ENCODE measurements around the gene PLAA.

PLAA gene

DNA sequence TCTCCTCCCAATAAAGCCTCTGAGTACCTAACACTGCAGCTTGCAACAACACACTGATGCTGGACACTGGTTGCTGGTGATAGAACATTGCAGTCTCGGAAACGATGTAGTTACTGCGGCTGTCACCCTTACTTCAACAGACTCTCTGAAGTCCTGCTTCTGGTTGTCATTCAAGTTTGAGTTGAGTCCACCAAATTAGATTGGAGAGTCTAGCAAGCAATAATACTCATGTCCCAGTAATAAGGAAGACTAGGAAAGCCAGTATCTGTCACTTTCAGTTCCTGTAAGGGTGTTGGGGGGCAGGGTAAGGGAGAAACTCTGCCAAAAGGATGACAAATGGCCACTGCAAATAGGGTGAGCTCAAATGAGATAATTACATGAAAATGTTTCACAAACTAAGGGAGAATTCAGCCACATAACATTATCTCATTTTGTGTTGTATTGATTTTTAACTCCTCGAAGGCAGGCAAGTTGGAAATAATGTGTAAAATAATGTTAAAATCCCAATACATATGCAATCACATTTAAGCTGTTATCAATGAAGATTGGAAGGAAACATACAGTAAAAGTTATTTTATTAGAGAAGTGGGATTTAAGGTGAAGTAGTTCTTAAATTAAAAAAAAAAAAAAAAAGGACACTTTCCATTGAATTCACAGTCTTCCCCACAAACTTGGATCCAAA is 8.3 kb upstream of the PLAA start:
- no CpG with 5 or more reads among the region's 4 CpGs for WGBS (ENCODE audit: insufficient coverage, insufficient read length)

DNA sequence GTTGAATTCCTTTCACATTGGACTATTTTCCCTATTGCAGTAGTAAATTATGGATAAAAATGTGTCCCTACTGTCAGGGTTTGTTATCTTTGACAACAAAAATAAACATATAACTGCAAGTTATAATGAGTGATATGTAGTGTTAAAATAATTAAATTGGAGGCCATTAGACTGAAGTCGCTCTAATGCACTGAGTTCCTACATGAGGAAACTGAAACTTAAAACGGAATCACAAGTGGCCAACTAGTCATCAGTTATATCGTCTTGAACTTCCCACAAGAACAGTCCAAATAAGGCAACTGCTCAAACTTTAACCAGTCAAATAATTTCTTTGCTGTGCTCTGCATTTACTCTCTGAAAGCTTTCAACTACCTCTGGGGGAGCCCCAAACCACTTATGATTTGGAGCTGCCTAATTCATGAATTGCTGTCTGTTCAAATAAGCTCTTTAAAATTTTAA is 7.0 kb upstream of the PLAA start:
- DNase-seq (ENCODE audit: low read depth, low spot score), result no peak
- Histone ChIP-seq H3K27ac (ENCODE audit: low read length) (no peak overlapping the region), H3K4me3 (ENCODE audit: low read length) (no peak overlapping the region), H3K36me3 (ENCODE audit: control insufficient read depth, insufficient read depth, low read length) (no peaks in the 10 kb centered on the region), H3K9me3 (ENCODE audit: control insufficient read depth, insufficient read depth, low read length) (no peaks in the 10 kb centered on the region), H3K4me1 (ENCODE audit: control insufficient read depth, insufficient read depth, low read length) (no peaks in the 10 kb centered on the region), H3K27me3 (ENCODE audit: control insufficient read depth, insufficient read depth, low read length) (no peaks in the 10 kb centered on the region)
- WGBS (ENCODE audit: insufficient coverage, insufficient read length), result no CpG with 5 or more reads among the region's 3 CpGs

More for the DNA sequence above, 8.3 kb upstream of the PLAA start:
- Histone ChIP-seq H3K27me3 (ENCODE audit: control insufficient read depth, insufficient read depth, low read length) (no peaks in the 10 kb centered on the region), H3K9me3 (ENCODE audit: control insufficient read depth, insufficient read depth, low read length) (no peaks in the 10 kb centered on the region), H3K27ac (ENCODE audit: low read length) (no peak overlapping the region), H3K4me3 (ENCODE audit: low read length) (no peak overlapping the region; the same call in 1 of the 2 replicates), H3K36me3 (ENCODE audit: control insufficient read depth, insufficient read depth, low read length) (no peaks in the 10 kb centered on the region), H3K4me1 (ENCODE audit: control insufficient read depth, insufficient read depth, low read length) (no peaks in the 10 kb centered on the region)
- DNase-seq (ENCODE audit: low read depth, low spot score), result no peak

DNA sequence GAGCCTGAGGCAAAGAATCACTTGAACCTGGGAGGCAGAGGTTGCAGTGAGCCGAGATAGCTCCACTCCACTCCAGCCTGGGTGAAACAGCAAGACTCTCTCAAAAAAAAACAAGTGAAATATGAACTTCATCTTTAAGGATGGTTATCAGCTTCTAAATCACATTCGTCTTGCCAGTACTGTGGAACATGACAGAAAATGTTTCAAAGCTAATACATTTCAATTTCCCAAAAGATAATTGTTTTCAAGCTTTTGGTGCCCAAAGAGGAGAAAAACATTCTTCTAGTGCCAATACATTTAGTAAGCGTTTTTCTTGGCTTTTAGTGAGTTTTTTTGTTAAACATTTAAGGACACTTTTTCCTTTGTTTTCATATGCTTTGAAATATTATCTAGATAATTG is 4.8 kb upstream of the PLAA start:
- no peak for DNase-seq (ENCODE audit: low read depth, low spot score)
- Histone ChIP-seq H3K4me1 (ENCODE audit: control insufficient read depth, insufficient read depth, low read length) (no peaks in the 10 kb centered on the region; the same call in 1 of the 2 replicates), H3K27me3 (ENCODE audit: control insufficient read depth, insufficient read depth, low read length) (no peaks in the 10 kb centered on the region), H3K27ac (ENCODE audit: low read length) (no peak overlapping the region), H3K9me3 (ENCODE audit: control insufficient read depth, insufficient read depth, low read length) (no peaks in the 10 kb centered on the region), H3K4me3 (ENCODE audit: low read length) (no peak overlapping the region), H3K36me3 (ENCODE audit: control insufficient read depth, insufficient read depth, low read length) (no peaks in the 10 kb centered on the region)
- no CpG with 5 or more reads among the region's 3 CpGs for WGBS (ENCODE audit: insufficient coverage, insufficient read length)

DNA sequence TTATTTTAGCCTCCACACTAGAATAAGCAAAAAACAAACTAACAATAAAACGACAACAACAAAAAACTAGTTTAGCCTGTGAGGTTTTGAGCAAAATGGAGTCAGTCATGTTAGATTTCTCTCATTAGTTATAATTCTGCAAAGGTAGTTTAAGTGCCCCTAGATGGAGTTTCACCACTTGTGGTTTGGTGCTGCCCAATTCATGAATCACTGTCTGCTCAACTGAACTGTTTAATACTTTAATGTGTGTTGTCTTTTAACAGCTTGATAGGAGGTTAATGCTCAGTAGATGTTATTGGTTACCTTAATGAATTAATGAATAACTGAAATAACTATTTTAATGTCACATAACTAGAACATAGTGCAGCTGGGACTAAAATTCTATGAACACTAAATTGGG is 3.5 kb upstream of the PLAA start:
- Histone ChIP-seq H3K4me3 (ENCODE audit: low read length) (no peak overlapping the region), H3K27me3 (ENCODE audit: control insufficient read depth, insufficient read depth, low read length) (no peaks in the 10 kb centered on the region), H3K27ac (ENCODE audit: low read length) (no peak overlapping the region), H3K9me3 (ENCODE audit: control insufficient read depth, insufficient read depth, low read length) (no peaks in the 10 kb centered on the region), H3K36me3 (ENCODE audit: control insufficient read depth, insufficient read depth, low read length) (no peaks in the 10 kb centered on the region), H3K4me1 (ENCODE audit: control insufficient read depth, insufficient read depth, low read length) (no peaks in the 10 kb centered on the region; the same call in 1 of the 2 replicates)
- 100% methylated on average over 1 of the region's 1 CpG for WGBS (ENCODE audit: insufficient coverage, insufficient read length)
- no peak for DNase-seq (ENCODE audit: low read depth, low spot score)

DNA sequence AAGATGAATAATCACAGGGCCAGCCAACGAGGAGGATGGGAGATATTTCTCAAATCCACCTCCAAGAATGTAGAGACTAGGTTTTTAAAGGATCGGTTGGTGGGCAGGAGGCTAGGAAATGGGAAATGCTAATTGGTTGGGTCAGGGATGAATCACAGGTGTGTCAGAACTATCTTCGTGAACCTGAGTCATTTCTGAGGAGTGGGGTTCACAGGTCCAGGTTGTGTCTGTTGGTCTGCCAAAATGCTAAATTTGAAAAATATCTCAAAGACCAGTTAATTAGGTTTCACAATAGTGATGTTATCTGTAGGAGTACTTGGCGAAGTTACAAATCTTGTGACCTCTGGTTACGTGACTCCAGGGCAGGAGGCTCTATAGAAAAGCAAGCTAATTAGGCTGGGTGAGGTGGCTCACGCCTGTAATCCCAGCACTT is 2.6 kb upstream of the PLAA start:
- DNase-seq (ENCODE audit: low read depth, low spot score), result no peak
- Histone ChIP-seq H3K36me3 (ENCODE audit: control insufficient read depth, insufficient read depth, low read length) (no peaks in the 10 kb centered on the region), H3K9me3 (ENCODE audit: control insufficient read depth, insufficient read depth, low read length) (no peaks in the 10 kb centered on the region), H3K27me3 (ENCODE audit: control insufficient read depth, insufficient read depth, low read length) (no peaks in the 10 kb centered on the region), H3K27ac (ENCODE audit: low read length) (no peak overlapping the region), H3K4me3 (ENCODE audit: low read length) (no peak overlapping the region), H3K4me1 (ENCODE audit: control insufficient read depth, insufficient read depth, low read length) (no peaks in the 10 kb centered on the region; the same call in 1 of the 2 replicates)
- WGBS (ENCODE audit: insufficient coverage, insufficient read length), result no CpG with 5 or more reads among the region's 6 CpGs

DNA sequence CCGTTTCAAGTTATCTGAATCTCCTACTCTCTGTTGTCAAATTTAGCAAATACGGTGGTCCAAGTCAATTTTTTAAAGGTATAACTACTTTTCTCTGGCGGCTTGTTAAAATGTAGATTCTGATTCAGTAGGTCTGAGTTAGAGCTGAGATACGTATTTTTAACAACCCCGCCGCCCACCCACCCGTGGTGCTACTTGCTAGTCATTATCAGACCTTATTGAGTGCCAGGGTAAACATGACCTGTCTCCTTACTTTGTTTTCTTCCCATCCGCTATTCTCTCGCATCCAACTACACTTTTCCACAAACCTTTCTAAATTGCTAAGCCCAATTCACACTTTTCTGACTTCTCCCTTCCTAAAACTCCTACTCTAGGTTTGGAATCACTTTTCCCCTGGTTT is 694 bp upstream of the PLAA start:
- Histone ChIP-seq H3K27ac (ENCODE audit: low read length) (no peak overlapping the region), H3K4me3 (ENCODE audit: low read length) (peak overlapping the region; percentile 91; the same call in 1 of the 2 replicates), H3K36me3 (ENCODE audit: control insufficient read depth, insufficient read depth, low read length) (no peaks in the 10 kb centered on the region), H3K27me3 (ENCODE audit: control insufficient read depth, insufficient read depth, low read length) (no peaks in the 10 kb centered on the region), H3K9me3 (ENCODE audit: control insufficient read depth, insufficient read depth, low read length) (no peaks in the 10 kb centered on the region), H3K4me1 (ENCODE audit: control insufficient read depth, insufficient read depth, low read length) (no peaks in the 10 kb centered on the region; the same call in 1 of the 2 replicates)
- 100% methylated on average over 2 of the region's 9 CpGs for WGBS (ENCODE audit: insufficient coverage, insufficient read length)
- no peak for DNase-seq (ENCODE audit: low read depth, low spot score)

DNA sequence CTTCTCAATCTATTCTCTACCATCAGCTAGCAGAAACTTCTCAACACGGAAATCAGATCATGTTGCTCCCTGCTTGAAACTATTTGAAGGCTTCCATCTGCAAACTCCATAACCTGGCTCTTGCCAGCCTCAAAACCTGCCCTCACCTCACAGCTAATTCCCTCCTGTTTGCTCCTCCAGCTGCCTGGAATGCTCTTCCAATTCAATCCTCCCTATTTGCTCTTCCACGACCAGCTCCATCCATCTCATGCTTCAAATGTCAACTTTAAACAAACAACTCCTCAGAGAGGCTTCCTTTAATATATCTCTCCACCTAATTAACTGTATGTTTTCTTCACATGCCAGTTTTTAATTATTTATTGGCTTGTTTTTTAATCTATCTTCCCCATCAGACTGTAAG is 1.5 kb downstream of the PLAA start:
- Histone ChIP-seq H3K27me3 (ENCODE audit: control insufficient read depth, insufficient read depth, low read length) (no peaks in the 10 kb centered on the region), H3K36me3 (ENCODE audit: control insufficient read depth, insufficient read depth, low read length) (no peaks in the 10 kb centered on the region), H3K4me3 (ENCODE audit: low read length) (peak overlapping the region; percentile 91; the same call in 1 of the 2 replicates), H3K4me1 (ENCODE audit: control insufficient read depth, insufficient read depth, low read length) (no peaks in the 10 kb centered on the region; the same call in 1 of the 2 replicates), H3K9me3 (ENCODE audit: control insufficient read depth, insufficient read depth, low read length) (no peaks in the 10 kb centered on the region), H3K27ac (ENCODE audit: low read length) (no peak overlapping the region)
- DNase-seq (ENCODE audit: low read depth, low spot score), result no peak
- 100% methylated on average over 1 of the region's 2 CpGs for WGBS (ENCODE audit: insufficient coverage, insufficient read length)

DNA sequence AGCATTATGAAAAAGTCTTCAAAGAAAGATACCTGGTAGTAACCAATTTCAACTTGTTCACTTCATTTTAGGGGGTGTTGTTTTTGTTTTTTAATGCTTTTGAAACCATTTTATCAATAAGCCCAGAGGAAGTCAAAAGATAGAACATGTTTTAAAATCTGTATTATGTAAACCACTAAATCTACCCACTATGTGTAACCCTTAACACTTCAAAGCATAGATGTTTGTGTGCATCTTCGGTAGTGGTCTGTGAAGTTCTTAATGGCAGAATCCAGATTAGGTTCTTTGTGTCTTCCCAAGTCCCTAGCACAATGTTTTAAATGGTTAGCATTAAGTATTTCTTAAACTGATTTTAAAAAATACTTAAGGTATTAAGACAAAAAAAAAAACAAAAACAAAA is 6.3 kb downstream of the PLAA start:
- Histone ChIP-seq H3K4me3 (ENCODE audit: low read length) (no peak overlapping the region), H3K27me3 (ENCODE audit: control insufficient read depth, insufficient read depth, low read length) (no peaks in the 10 kb centered on the region), H3K27ac (ENCODE audit: low read length) (no peak overlapping the region), H3K36me3 (ENCODE audit: control insufficient read depth, insufficient read depth, low read length) (no peaks in the 10 kb centered on the region), H3K4me1 (ENCODE audit: control insufficient read depth, insufficient read depth, low read length) (peaks cover 4% of the 10 kb centered on the region; the same call in 1 of the 2 replicates), H3K9me3 (ENCODE audit: control insufficient read depth, insufficient read depth, low read length) (no peaks in the 10 kb centered on the region)
- no peak for DNase-seq (ENCODE audit: low read depth, low spot score)
- no CpG with 5 or more reads among the region's 1 CpG for WGBS (ENCODE audit: insufficient coverage, insufficient read length)

DNA sequence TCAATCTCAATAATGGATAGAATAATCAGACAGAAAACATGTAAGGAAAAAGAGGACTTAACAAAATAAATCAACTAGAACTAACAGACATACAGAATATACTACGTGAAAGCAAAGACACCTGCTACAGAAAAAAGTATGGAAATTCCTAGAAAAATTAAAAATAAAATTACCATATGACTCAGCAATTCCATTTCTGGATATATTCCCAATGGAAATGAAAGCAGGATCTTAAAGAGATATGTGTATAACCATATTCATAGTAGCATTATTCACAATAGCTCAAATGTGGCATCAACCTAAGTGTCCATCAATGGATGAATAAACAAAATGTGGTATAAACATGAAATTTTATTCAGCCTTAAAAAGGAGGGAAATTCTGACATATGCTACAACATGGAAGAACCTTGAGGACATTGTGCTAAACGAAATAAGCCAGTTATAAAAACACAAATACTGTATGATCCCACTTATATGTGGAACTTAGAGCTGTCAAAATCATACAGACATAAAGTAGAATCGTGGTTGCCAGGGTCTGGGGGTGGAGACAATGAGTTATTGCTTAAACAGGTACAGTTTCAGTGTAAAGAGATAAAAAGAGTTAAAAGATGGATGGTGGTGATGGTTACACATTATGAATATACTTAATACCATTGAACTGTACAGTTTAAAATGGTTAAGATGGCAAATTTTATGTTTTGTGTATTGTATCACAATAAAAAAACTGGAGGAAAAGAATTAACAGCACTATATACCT is 6.9 kb downstream of the PLAA start:
- H3K4me3 ChIP-seq (ENCODE audit: low read length), result no peak overlapping the region
- H3K36me3 ChIP-seq (ENCODE audit: control insufficient read depth, insufficient read depth, low read length), result no peaks in the 10 kb centered on the region
- H3K4me1 ChIP-seq (ENCODE audit: control insufficient read depth, insufficient read depth, low read length), result peaks cover 4% of the 10 kb centered on the region; the same call in 1 of the 2 replicates
- no peak for DNase-seq (ENCODE audit: low read depth, low spot score)
- no peaks in the 10 kb centered on the region for H3K27me3 ChIP-seq (ENCODE audit: control insufficient read depth, insufficient read depth, low read length)
- no CpG with 5 or more reads among the region's 3 CpGs for WGBS (ENCODE audit: insufficient coverage, insufficient read length)
- H3K27ac ChIP-seq (ENCODE audit: low read length), result no peak overlapping the region
- H3K9me3 ChIP-seq (ENCODE audit: control insufficient read depth, insufficient read depth, low read length), result no peaks in the 10 kb centered on the region

DNA sequence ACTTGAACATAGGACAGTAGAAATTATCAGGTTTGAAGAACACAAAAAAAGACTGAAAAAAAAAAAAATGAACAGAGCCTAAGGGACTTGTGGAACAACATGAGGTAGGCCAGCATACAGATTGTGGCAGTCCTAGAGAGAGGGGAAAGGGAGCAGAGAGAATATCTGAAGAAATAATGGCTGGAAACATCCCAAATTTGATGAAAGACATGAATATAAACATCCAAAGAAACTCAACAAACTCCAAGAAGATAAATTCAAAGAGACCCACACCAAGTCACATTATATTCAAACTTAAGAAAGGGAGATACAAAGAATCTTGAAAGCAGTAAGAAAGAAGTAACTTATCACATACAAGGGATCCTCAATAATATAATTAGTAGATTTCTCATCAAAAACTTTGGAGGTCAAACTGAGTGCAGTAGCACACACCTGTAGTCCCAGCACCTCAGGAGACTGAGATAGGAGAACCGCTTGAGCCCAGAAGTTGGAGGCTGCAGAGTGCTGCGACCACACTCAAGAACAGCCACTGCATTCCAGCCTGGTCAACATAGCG is 9.1 kb downstream of the PLAA start:
- Histone ChIP-seq H3K27ac (ENCODE audit: low read length) (no peak overlapping the region), H3K36me3 (ENCODE audit: control insufficient read depth, insufficient read depth, low read length) (no peaks in the 10 kb centered on the region), H3K27me3 (ENCODE audit: control insufficient read depth, insufficient read depth, low read length) (no peaks in the 10 kb centered on the region), H3K4me3 (ENCODE audit: low read length) (no peak overlapping the region), H3K4me1 (ENCODE audit: control insufficient read depth, insufficient read depth, low read length) (peaks cover 4% of the 10 kb centered on the region; the same call in 1 of the 2 replicates), H3K9me3 (ENCODE audit: control insufficient read depth, insufficient read depth, low read length) (no peaks in the 10 kb centered on the region)
- no peak for DNase-seq (ENCODE audit: low read depth, low spot score)
- no CpG with 5 or more reads among the region's 3 CpGs for WGBS (ENCODE audit: insufficient coverage, insufficient read length)

All from iPS DF 6.9 (cell line).